HEK293 (cell line): ENCODE results near the gene TTC9C.

Experiments used
- FEZF1 ChIP-seq: fragments of 450-650 bp; formaldehyde crosslinking; IDR thresholded peaks from 2 replicates; pipeline ENCODE4 v1.5.1; 2016; ENCODE audit warnings: missing biosample characterization, missing genetic modification characterization
- GLIS1 ChIP-seq: fragments of 450-650 bp; formaldehyde crosslinking; IDR thresholded peaks from 2 replicates; pipeline ENCODE4 v1.5.1; 2016; ENCODE audit warnings: missing biosample characterization, missing genetic modification characterization
- KLF16 ChIP-seq: fragments of 450-650 bp; formaldehyde crosslinking; IDR thresholded peaks from 2 replicates; pipeline ENCODE4 v1.5.1; 2017; ENCODE audit warnings: missing biosample characterization, missing genetic modification characterization
- KLF8 ChIP-seq: fragments of 450-650 bp; formaldehyde crosslinking; IDR thresholded peaks from 2 replicates; pipeline ENCODE4 v1.5.1; 2016; ENCODE audit warnings: missing biosample characterization, missing genetic modification characterization
- KLF9 ChIP-seq: fragments of 450-650 bp; formaldehyde crosslinking; IDR thresholded peaks from 2 replicates; pipeline ENCODE4 v1.5.1; 2016; ENCODE audit warnings: missing biosample characterization, missing genetic modification characterization, low read depth
- OVOL3 ChIP-seq: fragments of 450-650 bp; formaldehyde crosslinking; IDR thresholded peaks from 2 replicates; pipeline ENCODE4 v1.5.1; 2016; ENCODE audit warnings: missing biosample characterization, missing genetic modification characterization
- TRIM28 ChIP-seq: IDR thresholded peaks from 2 replicates; pipeline ENCODE4 v1.6.1; 2011; ENCODE audit warnings: low read length, control low read depth, borderline replicate concordance
- ZBTB1 ChIP-seq: fragments of 450-650 bp; formaldehyde crosslinking; IDR thresholded peaks from 2 replicates; pipeline ENCODE4 v1.5.1; 2016; ENCODE audit warnings: missing biosample characterization, missing genetic modification characterization
- ZBTB17 ChIP-seq: fragments of 450-650 bp; formaldehyde crosslinking; IDR thresholded peaks from 2 replicates; pipeline ENCODE4 v1.5.1; 2016; ENCODE audit warnings: missing biosample characterization, missing genetic modification characterization
- ZBTB21 ChIP-seq: fragments of 450-650 bp; formaldehyde crosslinking; IDR thresholded peaks from 2 replicates; pipeline ENCODE4 v1.5.1; 2017; ENCODE audit warnings: missing biosample characterization, missing genetic modification characterization
- ZBTB8A ChIP-seq: fragments of 450-650 bp; formaldehyde crosslinking; IDR thresholded peaks from 2 replicates; pipeline ENCODE4 v1.5.1; 2016; ENCODE audit warnings: missing biosample characterization, missing genetic modification characterization
- ZEB2 ChIP-seq: fragments of 450-650 bp; formaldehyde crosslinking; IDR thresholded peaks from 2 replicates; pipeline ENCODE4 v1.5.1; 2016; ENCODE audit warnings: missing biosample characterization, missing genetic modification characterization
- ZFP69B ChIP-seq: fragments of 450-650 bp; formaldehyde crosslinking; IDR thresholded peaks from 2 replicates; pipeline ENCODE4 v1.5.1; 2016; ENCODE audit warnings: missing biosample characterization, missing genetic modification characterization
- ZNF140 ChIP-seq: fragments of 450-650 bp; formaldehyde crosslinking; IDR thresholded peaks from 2 replicates; pipeline ENCODE4 v1.5.1; 2016; ENCODE audit warnings: missing biosample characterization, missing genetic modification characterization
- ZNF146 ChIP-seq: fragments of 450-650 bp; formaldehyde crosslinking; IDR thresholded peaks from 2 replicates; pipeline ENCODE4 v1.5.1; 2016; ENCODE audit warnings: missing biosample characterization, missing genetic modification characterization
- ZNF223 ChIP-seq: fragments of 450-650 bp; formaldehyde crosslinking; IDR thresholded peaks from 2 replicates; pipeline ENCODE4 v1.5.1; 2016; ENCODE audit warnings: missing biosample characterization, missing genetic modification characterization
- ZNF501 ChIP-seq: fragments of 450-650 bp; formaldehyde crosslinking; IDR thresholded peaks from 2 replicates; pipeline ENCODE4 v1.5.1; 2016; ENCODE audit warnings: missing biosample characterization, missing genetic modification characterization
- ZNF514 ChIP-seq: fragments of 450-650 bp; formaldehyde crosslinking; IDR thresholded peaks from 2 replicates; pipeline ENCODE4 v1.5.1; 2016; ENCODE audit warnings: missing biosample characterization, missing genetic modification characterization
- ZNF530 ChIP-seq: fragments of 450-650 bp; formaldehyde crosslinking; IDR thresholded peaks from 2 replicates; pipeline ENCODE4 v1.5.1; 2016; ENCODE audit warnings: low read depth, missing biosample characterization, missing genetic modification characterization
- ZNF585B ChIP-seq: fragments of 450-650 bp; formaldehyde crosslinking; IDR thresholded peaks from 2 replicates; pipeline ENCODE4 v1.5.1; 2016; ENCODE audit warnings: missing biosample characterization, missing genetic modification characterization
- ZNF621 ChIP-seq: fragments of 450-650 bp; formaldehyde crosslinking; IDR thresholded peaks from 2 replicates; pipeline ENCODE4 v1.5.1; 2017; ENCODE audit warnings: missing biosample characterization, missing genetic modification characterization
- ZNF626 ChIP-seq: fragments of 450-650 bp; sonication (Bioruptor Pico); formaldehyde crosslinking; IDR thresholded peaks from 2 replicates; pipeline ENCODE4 v1.5.1; 2018; ENCODE audit warnings: missing biosample characterization, missing genetic modification characterization, inconsistent platforms
- ZNF76 ChIP-seq: fragments of 450-650 bp; formaldehyde crosslinking; IDR thresholded peaks from 2 replicates; pipeline ENCODE4; 2016; ENCODE audit warnings: low read depth, missing biosample characterization, missing genetic modification characterization, borderline replicate concordance
- ZNF776 ChIP-seq: fragments of 450-650 bp; formaldehyde crosslinking; IDR thresholded peaks from 2 replicates; pipeline ENCODE4 v1.5.0; 2017; ENCODE audit warnings: missing biosample characterization, missing genetic modification characterization, borderline replicate concordance
- ZNF792 ChIP-seq: fragments of 450-650 bp; formaldehyde crosslinking; IDR thresholded peaks from 2 replicates; pipeline ENCODE4 v1.5.1; 2016; ENCODE audit warnings: missing biosample characterization, missing genetic modification characterization
- ZSCAN16 ChIP-seq: fragments of 450-650 bp; formaldehyde crosslinking; IDR thresholded peaks from 2 replicates; pipeline ENCODE4 v1.5.1; 2016; ENCODE audit warnings: missing biosample characterization, missing genetic modification characterization
- ZSCAN30 ChIP-seq: fragments of 450-650 bp; IDR thresholded peaks from 2 replicates; pipeline ENCODE4 v1.5.1; 2018; ENCODE audit warnings: missing biosample characterization, mild to moderate bottlenecking, missing genetic modification characterization, moderate library complexity
- TF ChIP-seq, protein P1 (sequence below): fragments of 450-650 bp; formaldehyde crosslinking; IDR thresholded peaks from 2 replicates; pipeline ENCODE4 v1.5.1; 2016; ENCODE audit warnings: missing biosample characterization, missing genetic modification characterization
- TF ChIP-seq, protein P2 (sequence below): fragments of 450-650 bp; formaldehyde crosslinking; IDR thresholded peaks from 2 replicates; pipeline ENCODE4 v1.5.1; 2017; ENCODE audit warnings: missing biosample characterization, missing genetic modification characterization
- TF ChIP-seq, protein P3 (sequence below): fragments of 450-650 bp; formaldehyde crosslinking; IDR thresholded peaks from 2 replicates; pipeline ENCODE4 v1.5.1; 2016; ENCODE audit warnings: missing biosample characterization, missing genetic modification characterization
- TF ChIP-seq, protein P4 (sequence below): fragments of 450-650 bp; IDR thresholded peaks from 2 replicates; pipeline ENCODE4 v1.5.1; 2018; ENCODE audit warnings: missing biosample characterization, mild to moderate bottlenecking, missing genetic modification characterization
- TF ChIP-seq, protein P5 (sequence below): fragments of 450-650 bp; formaldehyde crosslinking; IDR thresholded peaks from 2 replicates; pipeline ENCODE4 v1.5.1; 2016; ENCODE audit warnings: missing biosample characterization, missing genetic modification characterization
- TF ChIP-seq, protein P6 (sequence below): fragments of 450-650 bp; formaldehyde crosslinking; IDR thresholded peaks from 2 replicates; pipeline ENCODE4 v1.5.1; 2017; ENCODE audit warnings: missing biosample characterization, missing genetic modification characterization

Gene TTC9C

DNA sequence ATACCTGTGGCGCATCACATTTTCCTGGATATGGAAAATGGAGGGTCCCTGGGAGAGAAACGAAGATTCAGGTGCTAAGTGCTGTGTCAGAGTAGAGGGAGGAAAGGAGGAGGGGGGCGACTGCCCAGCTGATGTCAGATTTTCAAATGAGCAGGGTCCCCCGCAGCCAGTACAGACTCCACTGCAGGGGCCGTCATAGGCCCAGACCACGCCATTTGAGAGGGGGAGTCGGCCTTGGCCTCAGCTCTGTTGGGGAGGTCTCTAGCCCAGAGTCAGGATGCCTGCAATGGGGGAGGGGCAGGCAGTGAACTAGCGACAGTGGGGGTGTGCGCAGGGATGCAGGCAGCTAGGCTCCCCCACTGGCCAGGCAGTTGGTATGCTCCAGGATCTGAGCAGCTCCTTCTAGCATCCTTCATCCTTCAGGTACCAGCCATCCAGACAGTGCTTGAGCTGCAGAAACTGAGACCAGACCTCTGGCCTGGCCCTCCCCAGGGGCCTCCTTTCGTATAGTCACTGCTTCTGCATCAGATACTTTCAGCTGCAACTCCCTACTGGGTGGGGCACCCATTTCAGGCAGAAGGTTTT, 20.9 kb upstream of the TTC9C start, which contains the start of the genes BSCL2 and GNG3 (continued):
- TF ChIP-seq, protein P1, sequence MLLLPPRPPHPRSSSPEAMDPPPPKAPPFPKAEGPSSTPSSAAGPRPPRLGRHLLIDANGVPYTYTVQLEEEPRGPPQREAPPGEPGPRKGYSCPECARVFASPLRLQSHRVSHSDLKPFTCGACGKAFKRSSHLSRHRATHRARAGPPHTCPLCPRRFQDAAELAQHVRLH, result no peak
- TF ChIP-seq ZNF76 (tag by site-specific recombination) (no peak), GLIS1 (peak; percentile 73; the same call in 1 of the 2 replicates), ZNF530 (tag by site-specific recombination) (no peak), ZNF585B (tag by site-specific recombination) (no peak), ZNF501 (tag by site-specific recombination) (no peak), ZNF140 (no peak), ZNF621 (tag by site-specific recombination) (no peak), ZSCAN30 (tag by site-specific recombination) (peak; percentile 93), ZFP69B (tag by site-specific recombination) (no peak), KLF9 (tag by site-specific recombination) (0 out of 2 replicates have a peak, but pooled peaks have one; percentile 19), FEZF1 (tag by site-specific recombination) (no peak), ZEB2 (tag by site-specific recombination) (no peak), ZNF514 (tag by site-specific recombination) (no peak), ZBTB21 (no peak), ZNF792 (tag by site-specific recombination) (no peak), ZBTB1 (no peak), ZNF146 (tag by site-specific recombination) (no peak), KLF16 (tag by site-specific recombination) (no peak), ZBTB8A (tag by site-specific recombination) (no peak), ZSCAN16 (tag by site-specific recombination) (no peak), OVOL3 (tag by site-specific recombination) (no peak), ZNF626 (no peak), ZNF776 (tag by site-specific recombination) (no peak), ZBTB17 (tag by site-specific recombination) (peak; percentile 83), ZNF223 (tag by site-specific recombination) (no peak), KLF8 (tag by site-specific recombination) (0 out of 2 replicates have a peak, but pooled peaks have one; percentile 27), TRIM28 (no peak)
- TF ChIP-seq, protein P2, sequence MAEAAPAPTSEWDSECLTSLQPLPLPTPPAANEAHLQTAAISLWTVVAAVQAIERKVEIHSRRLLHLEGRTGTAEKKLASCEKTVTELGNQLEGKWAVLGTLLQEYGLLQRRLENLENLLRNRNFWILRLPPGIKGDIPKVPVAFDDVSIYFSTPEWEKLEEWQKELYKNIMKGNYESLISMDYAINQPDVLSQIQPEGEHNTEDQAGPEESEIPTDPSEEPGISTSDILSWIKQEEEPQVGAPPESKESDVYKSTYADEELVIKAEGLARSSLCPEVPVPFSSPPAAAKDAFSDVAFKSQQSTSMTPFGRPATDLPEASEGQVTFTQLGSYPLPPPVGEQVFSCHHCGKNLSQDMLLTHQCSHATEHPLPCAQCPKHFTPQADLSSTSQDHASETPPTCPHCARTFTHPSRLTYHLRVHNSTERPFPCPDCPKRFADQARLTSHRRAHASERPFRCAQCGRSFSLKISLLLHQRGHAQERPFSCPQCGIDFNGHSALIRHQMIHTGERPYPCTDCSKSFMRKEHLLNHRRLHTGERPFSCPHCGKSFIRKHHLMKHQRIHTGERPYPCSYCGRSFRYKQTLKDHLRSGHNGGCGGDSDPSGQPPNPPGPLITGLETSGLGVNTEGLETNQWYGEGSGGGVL, result no peak
- TF ChIP-seq, protein P3, sequence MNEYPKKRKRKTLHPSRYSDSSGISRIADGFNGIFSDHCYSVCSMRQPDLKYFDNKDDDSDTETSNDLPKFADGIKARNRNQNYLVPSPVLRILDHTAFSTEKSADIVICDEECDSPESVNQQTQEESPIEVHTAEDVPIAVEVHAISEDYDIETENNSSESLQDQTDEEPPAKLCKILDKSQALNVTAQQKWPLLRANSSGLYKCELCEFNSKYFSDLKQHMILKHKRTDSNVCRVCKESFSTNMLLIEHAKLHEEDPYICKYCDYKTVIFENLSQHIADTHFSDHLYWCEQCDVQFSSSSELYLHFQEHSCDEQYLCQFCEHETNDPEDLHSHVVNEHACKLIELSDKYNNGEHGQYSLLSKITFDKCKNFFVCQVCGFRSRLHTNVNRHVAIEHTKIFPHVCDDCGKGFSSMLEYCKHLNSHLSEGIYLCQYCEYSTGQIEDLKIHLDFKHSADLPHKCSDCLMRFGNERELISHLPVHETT, result 0 out of 2 replicates have a peak, but pooled peaks have one; percentile 52
- TF ChIP-seq, protein P4, sequence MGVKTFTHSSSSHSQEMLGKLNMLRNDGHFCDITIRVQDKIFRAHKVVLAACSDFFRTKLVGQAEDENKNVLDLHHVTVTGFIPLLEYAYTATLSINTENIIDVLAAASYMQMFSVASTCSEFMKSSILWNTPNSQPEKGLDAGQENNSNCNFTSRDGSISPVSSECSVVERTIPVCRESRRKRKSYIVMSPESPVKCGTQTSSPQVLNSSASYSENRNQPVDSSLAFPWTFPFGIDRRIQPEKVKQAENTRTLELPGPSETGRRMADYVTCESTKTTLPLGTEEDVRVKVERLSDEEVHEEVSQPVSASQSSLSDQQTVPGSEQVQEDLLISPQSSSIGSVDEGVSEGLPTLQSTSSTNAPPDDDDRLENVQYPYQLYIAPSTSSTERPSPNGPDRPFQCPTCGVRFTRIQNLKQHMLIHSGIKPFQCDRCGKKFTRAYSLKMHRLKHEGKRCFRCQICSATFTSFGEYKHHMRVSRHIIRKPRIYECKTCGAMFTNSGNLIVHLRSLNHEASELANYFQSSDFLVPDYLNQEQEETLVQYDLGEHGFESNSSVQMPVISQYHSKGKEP (tag by site-specific recombination), result peak; percentile 77
- TF ChIP-seq, protein P5, sequence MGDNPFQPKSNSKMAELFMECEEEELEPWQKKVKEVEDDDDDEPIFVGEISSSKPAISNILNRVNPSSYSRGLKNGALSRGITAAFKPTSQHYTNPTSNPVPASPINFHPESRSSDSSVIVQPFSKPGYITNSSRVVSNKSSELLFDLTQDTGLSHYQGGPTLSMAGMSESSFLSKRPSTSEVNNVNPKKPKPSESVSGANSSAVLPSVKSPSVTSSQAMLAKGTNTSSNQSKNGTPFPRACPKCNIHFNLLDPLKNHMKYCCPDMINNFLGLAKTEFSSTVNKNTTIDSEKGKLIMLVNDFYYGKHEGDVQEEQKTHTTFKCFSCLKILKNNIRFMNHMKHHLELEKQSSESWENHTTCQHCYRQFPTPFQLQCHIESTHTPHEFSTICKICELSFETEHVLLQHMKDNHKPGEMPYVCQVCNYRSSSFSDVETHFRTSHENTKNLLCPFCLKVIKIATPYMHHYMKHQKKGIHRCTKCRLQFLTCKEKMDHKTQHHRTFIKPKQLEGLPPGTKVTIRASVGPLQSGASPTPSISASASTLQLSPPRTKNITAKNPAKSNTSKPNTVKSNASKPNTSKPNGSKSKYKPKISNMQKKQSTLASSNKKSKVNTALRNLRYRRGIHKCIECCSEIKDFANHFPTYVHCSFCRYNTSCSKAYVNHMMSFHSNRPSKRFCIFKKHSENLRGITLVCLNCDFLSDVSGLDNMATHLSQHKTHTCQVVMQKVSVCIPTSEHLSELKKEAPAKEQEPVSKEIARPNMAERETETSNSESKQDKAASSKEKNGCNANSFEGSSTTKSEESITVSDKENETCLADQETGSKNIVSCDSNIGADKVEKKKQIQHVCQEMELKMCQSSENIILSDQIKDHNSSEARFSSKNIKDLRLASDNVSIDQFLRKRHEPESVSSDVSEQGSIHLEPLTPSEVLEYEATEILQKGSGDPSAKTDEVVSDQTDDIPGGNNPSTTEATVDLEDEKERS (tag by site-specific recombination), result no peak
- TF ChIP-seq, protein P6, sequence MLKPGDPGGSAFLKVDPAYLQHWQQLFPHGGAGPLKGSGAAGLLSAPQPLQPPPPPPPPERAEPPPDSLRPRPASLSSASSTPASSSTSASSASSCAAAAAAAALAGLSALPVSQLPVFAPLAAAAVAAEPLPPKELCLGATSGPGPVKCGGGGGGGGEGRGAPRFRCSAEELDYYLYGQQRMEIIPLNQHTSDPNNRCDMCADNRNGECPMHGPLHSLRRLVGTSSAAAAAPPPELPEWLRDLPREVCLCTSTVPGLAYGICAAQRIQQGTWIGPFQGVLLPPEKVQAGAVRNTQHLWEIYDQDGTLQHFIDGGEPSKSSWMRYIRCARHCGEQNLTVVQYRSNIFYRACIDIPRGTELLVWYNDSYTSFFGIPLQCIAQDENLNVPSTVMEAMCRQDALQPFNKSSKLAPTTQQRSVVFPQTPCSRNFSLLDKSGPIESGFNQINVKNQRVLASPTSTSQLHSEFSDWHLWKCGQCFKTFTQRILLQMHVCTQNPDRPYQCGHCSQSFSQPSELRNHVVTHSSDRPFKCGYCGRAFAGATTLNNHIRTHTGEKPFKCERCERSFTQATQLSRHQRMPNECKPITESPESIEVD (tag by site-specific recombination), result no peak
